GM12873 (cell line): ENCODE measurements around the gene ALDH3B2.

Experiments used
- TF ChIP-seq, protein P1 (sequence below): IDR thresholded peaks from 2 replicates; pipeline ENCODE4 v1.5.1; 2012; ENCODE audit warnings: low read depth, mild to moderate bottlenecking, moderate library complexity, low read length, control low read depth; ENCODE audit not compliant: insufficient read depth; ENCODE audit errors: missing control alignments

Gene ALDH3B2

DNA sequence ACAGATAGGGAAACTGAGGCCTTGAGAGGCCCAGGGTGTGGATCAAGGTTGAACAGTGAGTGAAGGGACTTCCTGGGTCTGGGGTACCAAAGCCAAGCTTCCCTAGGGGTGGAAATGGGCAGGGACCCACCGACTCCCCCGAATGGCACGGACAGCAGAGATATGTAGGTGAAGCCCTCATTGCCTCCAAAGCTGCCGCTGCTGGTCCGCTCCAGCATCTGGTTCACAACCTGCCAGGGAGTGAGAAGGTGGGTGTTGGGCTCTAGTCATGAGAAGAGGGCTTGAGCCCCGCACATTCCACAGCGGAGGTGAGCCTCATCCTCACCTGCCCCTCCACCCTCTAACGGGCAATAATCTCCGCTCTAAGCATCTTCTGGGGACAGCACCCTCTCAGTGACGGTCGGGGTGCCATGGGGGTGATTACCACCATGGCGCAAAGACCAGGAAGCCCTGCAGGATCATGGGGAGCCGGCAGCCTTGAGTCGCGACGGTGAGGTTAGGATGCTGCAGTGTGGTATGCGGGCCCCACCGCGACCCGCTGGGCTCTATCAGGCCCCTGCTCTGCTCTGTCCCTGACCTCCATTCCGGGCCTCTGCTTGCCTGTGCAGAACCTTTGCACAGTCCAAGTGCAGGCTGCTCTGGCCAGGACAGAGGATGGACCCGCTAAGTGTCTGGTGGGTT lies 10.8 kb downstream of the ALDH3B2 start:
- TF ChIP-seq, protein P1, sequence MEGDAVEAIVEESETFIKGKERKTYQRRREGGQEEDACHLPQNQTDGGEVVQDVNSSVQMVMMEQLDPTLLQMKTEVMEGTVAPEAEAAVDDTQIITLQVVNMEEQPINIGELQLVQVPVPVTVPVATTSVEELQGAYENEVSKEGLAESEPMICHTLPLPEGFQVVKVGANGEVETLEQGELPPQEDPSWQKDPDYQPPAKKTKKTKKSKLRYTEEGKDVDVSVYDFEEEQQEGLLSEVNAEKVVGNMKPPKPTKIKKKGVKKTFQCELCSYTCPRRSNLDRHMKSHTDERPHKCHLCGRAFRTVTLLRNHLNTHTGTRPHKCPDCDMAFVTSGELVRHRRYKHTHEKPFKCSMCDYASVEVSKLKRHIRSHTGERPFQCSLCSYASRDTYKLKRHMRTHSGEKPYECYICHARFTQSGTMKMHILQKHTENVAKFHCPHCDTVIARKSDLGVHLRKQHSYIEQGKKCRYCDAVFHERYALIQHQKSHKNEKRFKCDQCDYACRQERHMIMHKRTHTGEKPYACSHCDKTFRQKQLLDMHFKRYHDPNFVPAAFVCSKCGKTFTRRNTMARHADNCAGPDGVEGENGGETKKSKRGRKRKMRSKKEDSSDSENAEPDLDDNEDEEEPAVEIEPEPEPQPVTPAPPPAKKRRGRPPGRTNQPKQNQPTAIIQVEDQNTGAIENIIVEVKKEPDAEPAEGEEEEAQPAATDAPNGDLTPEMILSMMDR: no peak

DNA sequence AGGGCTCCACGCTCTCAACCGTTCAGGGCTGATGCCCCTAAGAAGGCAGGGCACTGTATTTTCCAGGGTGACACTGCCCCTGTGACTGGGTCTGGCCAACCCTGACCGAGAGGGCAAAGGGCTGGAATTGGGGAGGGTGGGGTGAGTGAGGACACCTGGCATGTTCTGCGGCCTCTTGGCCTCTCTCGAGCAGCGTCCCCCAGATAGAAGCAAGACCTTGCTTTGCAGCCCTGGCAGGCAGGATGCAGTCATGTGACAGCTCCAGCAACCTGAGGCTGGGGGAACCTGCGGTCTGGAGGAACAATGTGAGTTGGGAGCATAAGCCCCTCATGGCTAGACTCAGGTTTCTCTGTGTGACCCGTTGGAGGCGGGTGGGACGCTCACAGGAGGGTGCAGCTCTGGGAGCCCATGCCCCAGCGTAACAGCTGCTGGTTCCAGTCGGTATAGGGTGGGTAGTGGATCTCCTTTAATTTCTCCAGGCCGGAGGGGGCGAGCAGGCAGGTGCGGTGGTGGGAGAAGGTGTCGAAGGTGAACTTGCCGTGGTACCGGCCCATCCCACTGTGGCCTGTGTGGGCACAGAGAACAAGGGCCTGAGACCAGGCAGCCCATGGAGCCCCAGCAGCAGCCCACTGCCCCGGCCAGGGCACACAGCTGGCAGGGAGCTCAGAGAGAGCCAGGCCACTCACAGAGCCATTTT lies 11.4 kb downstream of the ALDH3B2 start:
- TF ChIP-seq, protein P1: no peak

DNA sequence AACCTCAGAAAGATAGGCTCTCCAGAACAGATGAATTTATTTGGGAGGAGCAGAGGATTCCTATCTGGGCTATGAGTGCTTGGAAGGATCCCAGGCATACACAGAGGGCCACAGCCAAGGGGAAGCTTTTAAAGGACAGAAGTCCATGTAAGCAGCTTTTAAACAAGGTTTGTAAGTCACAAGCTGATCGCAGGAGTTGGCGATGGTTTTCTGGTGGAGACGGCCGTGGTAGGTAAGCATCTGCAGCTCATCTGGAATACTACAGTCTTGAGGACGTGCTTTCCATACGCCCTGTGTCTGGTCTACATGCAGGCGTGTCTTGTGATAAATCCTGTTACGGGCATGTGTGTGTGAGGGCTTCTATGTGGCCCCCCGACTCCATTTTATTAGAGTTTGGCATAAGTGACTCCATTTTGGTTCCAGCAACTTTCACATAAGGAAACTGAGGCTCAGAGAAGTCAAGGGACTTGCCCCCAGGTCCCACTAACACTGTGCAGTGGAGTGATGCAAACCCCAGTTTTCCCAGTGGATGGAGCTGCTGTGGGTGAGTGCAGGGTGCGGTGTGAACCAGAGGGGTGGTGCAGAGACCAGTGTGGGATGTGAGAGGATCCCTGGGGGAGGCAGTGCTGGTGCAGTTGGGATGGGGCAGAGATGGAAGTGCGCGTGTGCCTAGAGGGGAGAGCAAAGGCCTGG lies 12.1 kb downstream of the ALDH3B2 start:
- TF ChIP-seq, protein P1: no peak

DNA sequence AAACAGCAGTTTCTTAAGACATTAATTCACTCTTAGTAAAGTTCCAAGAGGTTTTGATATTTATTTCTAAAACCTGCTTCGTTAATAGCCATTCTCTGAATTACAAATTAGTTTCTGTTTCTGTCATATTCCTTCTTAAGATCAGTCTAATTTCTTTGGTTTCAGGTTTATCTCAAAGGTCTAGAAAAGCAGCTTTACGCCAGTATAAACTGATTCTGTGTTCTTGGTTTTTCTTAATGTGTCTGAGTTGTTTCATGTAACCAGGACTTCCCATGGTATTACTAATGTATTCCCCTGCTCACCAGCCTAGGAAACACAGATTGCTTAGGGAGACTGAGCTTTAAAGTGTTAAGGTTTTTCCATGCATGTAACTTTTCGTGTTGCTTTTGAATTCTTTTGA lies 17.1 kb downstream of the ALDH3B2 start:
- TF ChIP-seq, protein P1: no peak

DNA sequence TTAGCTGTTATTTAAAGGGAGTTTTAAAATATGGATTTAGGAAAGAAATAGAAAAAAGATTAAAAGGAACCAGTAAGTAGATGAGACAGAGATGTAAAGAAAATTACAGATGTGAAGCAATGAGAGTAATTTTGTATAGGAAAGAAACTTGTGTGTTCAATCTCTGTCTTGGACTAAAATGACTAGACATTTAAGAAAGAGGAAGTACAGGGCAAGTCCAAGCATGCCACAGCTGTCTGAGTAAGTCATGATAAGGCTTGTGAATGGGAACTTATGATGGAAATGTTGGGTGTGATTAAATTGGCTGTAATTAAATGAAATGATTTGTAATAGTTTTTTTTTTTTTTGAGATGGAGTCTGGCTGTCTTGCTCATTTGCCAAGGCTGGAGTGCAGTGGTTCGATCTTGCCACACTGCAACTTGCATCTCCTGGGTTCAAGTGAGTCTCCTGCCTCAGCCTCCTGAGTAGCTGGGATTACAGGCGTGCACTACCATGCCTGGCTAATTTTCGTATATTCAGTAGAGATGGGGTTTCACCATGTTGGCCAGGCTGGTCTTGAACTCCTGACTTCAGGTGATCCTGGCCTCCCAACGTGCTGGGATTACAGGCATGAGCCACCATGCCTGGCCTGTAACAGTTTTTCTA lies 18.0 kb downstream of the ALDH3B2 start:
- TF ChIP-seq, protein P1: no peak

DNA sequence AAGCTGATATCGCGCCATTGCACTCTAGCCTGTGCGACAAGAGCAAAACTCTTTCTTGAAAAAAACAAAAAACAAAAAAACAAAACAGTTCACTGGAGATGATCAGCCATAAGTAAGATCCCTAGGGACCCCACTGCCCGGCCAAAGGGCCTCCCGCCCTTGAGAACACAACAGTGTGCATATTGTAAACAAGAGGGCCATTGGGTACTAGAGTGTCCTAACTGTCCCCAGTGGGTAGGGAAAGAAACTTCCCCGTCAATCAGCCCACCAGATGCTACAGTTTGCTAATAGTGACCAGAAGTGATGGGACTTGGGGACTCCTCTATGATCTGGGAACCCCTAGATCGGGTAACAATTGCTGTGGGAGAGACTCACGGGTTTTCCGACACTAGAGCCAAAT lies 20.2 kb downstream of the ALDH3B2 start:
- TF ChIP-seq, protein P1: no peak

DNA sequence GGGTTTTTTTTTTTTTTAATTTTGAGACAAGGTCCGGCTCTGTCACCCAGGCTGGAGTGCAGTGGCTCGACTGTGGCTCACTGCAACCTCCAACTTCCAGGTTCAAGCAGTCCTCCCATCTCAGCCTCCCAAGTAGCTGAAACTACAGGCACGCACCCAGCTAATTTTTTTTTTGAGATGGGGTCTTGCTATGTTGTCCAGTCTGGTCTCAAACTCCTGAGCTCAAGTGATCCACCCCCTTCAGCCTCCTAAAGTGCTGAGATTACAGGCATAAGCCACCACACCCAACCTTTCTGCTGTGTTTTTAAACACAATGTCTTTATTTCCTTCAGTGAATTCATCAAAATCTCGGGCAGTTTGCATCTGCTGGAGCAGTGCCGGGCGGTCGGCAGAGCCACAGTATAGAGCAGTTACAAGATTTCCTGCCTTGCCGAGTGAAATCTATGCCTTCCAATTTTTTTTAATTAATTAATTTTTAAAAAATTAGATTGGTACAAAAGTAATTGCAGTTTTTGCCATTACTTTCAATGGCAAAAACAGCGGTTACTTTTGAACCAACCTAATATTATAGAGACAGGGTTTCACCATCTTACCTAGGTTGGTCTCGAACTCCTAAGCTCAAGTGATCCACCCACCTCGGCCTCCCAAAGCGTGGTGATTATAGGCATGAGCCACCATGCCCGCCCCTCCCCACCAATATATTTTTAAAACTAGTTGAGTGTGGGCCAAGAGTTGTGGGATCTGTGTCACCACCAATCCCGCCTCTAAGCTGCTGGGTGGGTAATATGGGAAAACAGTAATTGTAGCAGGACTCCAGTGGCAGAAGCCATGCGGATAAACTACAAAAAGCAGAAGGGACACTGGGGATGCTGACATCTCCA lies 21.2 kb downstream of the ALDH3B2 start:
- TF ChIP-seq, protein P1: no peak
